Cardiac fibroblast (primary cell): ENCODE measurements around the gene RTP2.

Experiments used
- DNase-seq, 2 donors: peaks; one replicate each; pipeline versions ENCODE4 v3.0.0 to v3.0.0-alpha.2; 2010; ENCODE audit warnings: low read depth in 2 of 2
- H3K4me3 ChIP-seq, 2 donors: replicated peaks in 1 of 2; 1 replicate in 1 of 2; 2 replicates in 1 of 2; pipeline ENCODE4 v1.5.1; 2011; ENCODE audit warnings: low read depth in 2 of 2, low read length in 2 of 2, mild to moderate bottlenecking in 2 of 2, moderate library complexity in 1 of 2
- TF ChIP-seq, protein P1 (sequence below): IDR thresholded peaks from one replicate; pipeline ENCODE4 v1.5.1; 2011; ENCODE audit warnings: low read depth, mild to moderate bottlenecking, low read length, inconsistent platforms

The RTP2 gene

GRCh38 chr3:187677604-187678003 is 24.8 kb downstream of the RTP2 start:
- DNase-seq = no peak
- TF ChIP-seq, protein P1, sequence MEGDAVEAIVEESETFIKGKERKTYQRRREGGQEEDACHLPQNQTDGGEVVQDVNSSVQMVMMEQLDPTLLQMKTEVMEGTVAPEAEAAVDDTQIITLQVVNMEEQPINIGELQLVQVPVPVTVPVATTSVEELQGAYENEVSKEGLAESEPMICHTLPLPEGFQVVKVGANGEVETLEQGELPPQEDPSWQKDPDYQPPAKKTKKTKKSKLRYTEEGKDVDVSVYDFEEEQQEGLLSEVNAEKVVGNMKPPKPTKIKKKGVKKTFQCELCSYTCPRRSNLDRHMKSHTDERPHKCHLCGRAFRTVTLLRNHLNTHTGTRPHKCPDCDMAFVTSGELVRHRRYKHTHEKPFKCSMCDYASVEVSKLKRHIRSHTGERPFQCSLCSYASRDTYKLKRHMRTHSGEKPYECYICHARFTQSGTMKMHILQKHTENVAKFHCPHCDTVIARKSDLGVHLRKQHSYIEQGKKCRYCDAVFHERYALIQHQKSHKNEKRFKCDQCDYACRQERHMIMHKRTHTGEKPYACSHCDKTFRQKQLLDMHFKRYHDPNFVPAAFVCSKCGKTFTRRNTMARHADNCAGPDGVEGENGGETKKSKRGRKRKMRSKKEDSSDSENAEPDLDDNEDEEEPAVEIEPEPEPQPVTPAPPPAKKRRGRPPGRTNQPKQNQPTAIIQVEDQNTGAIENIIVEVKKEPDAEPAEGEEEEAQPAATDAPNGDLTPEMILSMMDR = no peak
- no peak overlapping the region for H3K4me3 ChIP-seq

DNA sequence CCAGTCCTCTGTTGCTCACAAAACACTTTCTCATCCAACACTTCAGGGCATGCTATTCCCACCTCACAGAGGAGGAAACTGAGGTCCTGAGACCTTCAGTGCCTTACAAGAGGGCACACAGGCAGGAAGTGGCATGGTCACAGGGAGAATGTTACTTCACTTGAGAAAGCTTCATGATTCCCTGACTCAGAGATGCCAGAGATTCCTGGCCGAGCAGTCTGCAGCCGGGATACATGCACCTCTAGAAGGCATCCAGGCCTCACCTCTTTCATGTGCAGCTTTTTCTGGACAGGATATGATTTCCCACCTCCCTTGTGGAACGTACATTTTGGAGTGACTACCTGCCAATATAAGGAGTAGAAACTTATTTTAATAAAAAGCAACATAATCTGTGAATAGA is 29.3 kb downstream of the RTP2 start:
- DNase-seq = no peak
- no peak overlapping the region for H3K4me3 ChIP-seq
- TF ChIP-seq, protein P1 = no peak

DNA sequence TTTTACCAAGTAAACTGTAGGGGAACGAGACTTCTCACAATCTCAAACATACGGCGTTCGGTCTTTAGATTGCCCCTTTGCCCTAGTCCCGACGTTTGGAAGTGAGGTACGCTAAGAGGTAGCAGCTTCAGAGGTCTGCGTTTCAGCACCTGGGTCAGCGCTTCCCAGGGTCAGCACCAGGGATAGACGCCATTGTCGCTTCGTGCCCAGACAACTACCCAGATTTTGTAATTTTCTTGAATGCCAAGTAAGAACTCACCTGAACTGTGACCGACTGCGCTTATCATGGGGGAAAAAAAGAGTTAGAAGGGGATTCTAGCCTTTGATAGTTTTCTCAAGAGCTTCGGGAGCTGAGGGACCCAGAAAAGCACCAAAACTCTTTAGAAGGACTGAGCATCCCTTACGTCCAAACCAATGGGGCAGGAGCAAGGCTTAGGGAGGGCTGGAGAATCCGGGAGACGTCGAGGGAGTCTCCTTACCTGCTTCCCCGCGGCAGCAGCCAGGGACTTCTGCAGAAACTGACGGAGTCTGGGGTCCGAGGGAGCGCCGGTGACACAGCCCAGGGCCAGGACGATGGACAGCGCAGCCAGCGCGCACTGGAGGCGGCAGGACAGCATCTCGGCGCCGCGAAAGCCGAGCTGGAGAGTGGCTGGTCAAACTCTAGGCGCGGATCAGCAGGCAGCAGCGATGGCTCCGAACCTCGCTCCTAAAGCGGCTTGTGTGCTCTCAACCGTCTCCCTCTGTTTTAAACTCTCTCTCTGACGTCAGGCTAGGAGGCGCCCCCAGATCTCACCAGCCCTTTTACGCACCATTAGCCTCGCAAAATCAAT is 32.5 kb downstream of the RTP2 start, which contains the start of gene SST:
Gene SST, minus strand, starts transcription at position 720 of the 830 bp plus-strand sequence. Its CDS starts 103 bp downstream, at position 617.
- TF ChIP-seq, protein P1 = no peak
- DNase-seq = peak; percentile 52 to 55
- H3K4me3 ChIP-seq = no peak within 1 kb of the TSS

DNA sequence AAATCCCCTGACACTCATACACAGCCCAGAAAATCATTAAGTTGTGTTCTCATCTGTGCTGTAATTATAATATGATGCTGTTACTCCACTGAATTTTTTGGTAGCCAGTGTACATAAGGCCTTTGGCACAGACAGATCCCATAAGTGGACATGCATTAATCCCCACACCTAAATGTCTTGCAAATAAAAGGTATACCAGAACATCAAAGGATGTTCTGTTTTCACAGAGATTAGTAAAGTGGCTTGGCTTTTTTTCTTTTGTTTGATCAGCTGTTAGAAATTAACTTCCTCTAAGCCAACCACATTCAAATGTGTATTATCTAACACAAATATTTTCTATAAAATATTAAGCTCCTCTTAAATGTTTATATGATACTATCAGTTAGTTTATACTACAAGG is 34.8 kb downstream of the RTP2 start:
- DNase-seq = no peak
- TF ChIP-seq, protein P1 = no peak
- H3K4me3 ChIP-seq = no peak overlapping the region

DNA sequence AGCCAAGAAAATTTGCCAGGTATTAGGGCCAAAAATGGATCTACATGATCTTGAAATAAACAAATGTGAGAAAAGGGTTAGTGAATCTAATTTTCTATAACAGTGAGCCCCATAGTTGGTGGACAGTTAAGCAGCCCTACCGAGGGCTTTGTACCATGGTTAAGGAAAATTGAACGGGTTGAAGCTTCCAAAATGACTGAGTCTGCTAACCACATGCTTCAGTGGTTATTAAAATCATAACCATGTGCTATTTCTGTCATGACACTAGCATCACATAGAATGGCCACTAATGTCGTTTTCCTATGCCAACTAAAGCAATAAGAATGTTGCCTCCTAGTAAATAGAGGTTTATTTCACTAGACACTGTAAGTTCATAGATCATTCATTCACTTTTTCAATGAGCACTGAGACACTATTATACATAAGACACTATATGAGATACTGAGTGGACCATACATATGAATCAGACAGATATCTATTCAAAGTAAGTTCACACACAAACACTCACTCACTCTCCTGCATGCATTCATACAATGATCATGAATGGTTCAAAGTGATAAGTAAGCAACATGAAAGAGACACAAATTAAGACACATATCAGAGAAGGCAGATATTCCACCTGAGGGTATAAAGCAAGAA is 36.5 kb downstream of the RTP2 start:
- TF ChIP-seq, protein P1 = no peak

GRCh38 chr3:187665010-187665409 is 37.3 kb downstream of the RTP2 start:
- DNase-seq = no peak

More for the DNA sequence above, 36.5 kb downstream of the RTP2 start:
- H3K4me3 ChIP-seq = no peak overlapping the region
- DNase-seq = no peak

More at GRCh38 chr3:187665010-187665409, 37.3 kb downstream of the RTP2 start:
- TF ChIP-seq, protein P1 = no peak
- no peak overlapping the region for H3K4me3 ChIP-seq
